WTC11 (cell line): ENCODE results near the gene SMIM13.

Source experiments
- ATF2 ChIP-seq: sonication (generic); formaldehyde crosslinking; IDR thresholded peaks from 2 replicates; pipeline ENCODE4 v1.8.1; 2022; ENCODE audit warnings: low read depth, missing genetic modification reagents, borderline replicate concordance
- CBFB ChIP-seq: sonication (generic); formaldehyde crosslinking; IDR thresholded peaks from 2 replicates; pipeline ENCODE4 v1.8.1; 2022; ENCODE audit warnings: mild to moderate bottlenecking, low read depth, missing genetic modification reagents
- CTCF ChIP-seq: fragments of 200-600 bp; IDR thresholded peaks from 2 replicates; pipeline ENCODE4 v1.8.0; 2022; ENCODE audit warnings: antibody characterized with exemption
- E2F4 ChIP-seq: sonication (generic); formaldehyde crosslinking; IDR thresholded peaks from 2 replicates; pipeline ENCODE4 v1.8.1; 2022; ENCODE audit warnings: low read depth, mild to moderate bottlenecking, moderate library complexity, missing genetic modification reagents, borderline replicate concordance
- ERG ChIP-seq: fragments of 250-450 bp; sonication (Bioruptor Pico); IDR thresholded peaks from 2 replicates; pipeline ENCODE4 v1.8.0; 2021; ENCODE audit warnings: mild to moderate bottlenecking
- FOXJ3 ChIP-seq: sonication (generic); formaldehyde crosslinking; IDR thresholded peaks from 2 replicates; pipeline ENCODE4 v1.9.0; 2021; ENCODE audit warnings: missing genetic modification reagents, mild to moderate bottlenecking, borderline replicate concordance
- IRF2 ChIP-seq: sonication (generic); formaldehyde crosslinking; IDR thresholded peaks from 2 replicates; pipeline ENCODE4 v1.8.0; 2022; ENCODE audit warnings: low read depth, missing genetic modification reagents, borderline replicate concordance
- NR2C2 ChIP-seq: sonication (generic); formaldehyde crosslinking; IDR thresholded peaks from 2 replicates; pipeline ENCODE4 v1.8.0; 2022; ENCODE audit warnings: mild to moderate bottlenecking, missing genetic modification reagents
- OVOL2 ChIP-seq: fragments of 250-450 bp; sonication (Bioruptor Pico); IDR thresholded peaks from 2 replicates; pipeline ENCODE4 v1.9.0; 2021; ENCODE audit warnings: mild to moderate bottlenecking, borderline replicate concordance
- SP1 ChIP-seq: sonication (generic); formaldehyde crosslinking; conservative IDR thresholded peaks from 2 replicates; pipeline ENCODE4 v1.8.1; 2022; ENCODE audit warnings: missing genetic modification reagents
- TEAD4 ChIP-seq: sonication (generic); formaldehyde crosslinking; IDR thresholded peaks from 2 replicates; pipeline ENCODE4 v1.8.0; 2022; ENCODE audit warnings: mild to moderate bottlenecking, missing genetic modification reagents
- USF2 ChIP-seq: sonication (generic); formaldehyde crosslinking; IDR thresholded peaks from 2 replicates; pipeline ENCODE4 v1.8.1; 2023; ENCODE audit warnings: mild to moderate bottlenecking, missing genetic modification reagents, moderate library complexity
- TF ChIP-seq, protein P1 (sequence below): sonication (generic); formaldehyde crosslinking; IDR thresholded peaks from 2 replicates; pipeline ENCODE4 v1.8.1; 2023; ENCODE audit warnings: mild to moderate bottlenecking, missing genetic modification reagents, borderline replicate concordance

- TF ChIP-seq ERG (CRISPR knock-in tag) (no peak), CTCF (no peak), CBFB (CRISPR knock-in tag) (no peak), FOXJ3 (CRISPR knock-in tag) (no peak), E2F4 (CRISPR knock-in tag) (no peak), NR2C2 (CRISPR knock-in tag) (no peak), IRF2 (no peak), OVOL2 (no peak), ATF2 (CRISPR knock-in tag) (no peak), TEAD4 (CRISPR knock-in tag) (no peak), USF2 (CRISPR knock-in tag) (no peak), SP1 (no peak)
- TF ChIP-seq, protein P1, sequence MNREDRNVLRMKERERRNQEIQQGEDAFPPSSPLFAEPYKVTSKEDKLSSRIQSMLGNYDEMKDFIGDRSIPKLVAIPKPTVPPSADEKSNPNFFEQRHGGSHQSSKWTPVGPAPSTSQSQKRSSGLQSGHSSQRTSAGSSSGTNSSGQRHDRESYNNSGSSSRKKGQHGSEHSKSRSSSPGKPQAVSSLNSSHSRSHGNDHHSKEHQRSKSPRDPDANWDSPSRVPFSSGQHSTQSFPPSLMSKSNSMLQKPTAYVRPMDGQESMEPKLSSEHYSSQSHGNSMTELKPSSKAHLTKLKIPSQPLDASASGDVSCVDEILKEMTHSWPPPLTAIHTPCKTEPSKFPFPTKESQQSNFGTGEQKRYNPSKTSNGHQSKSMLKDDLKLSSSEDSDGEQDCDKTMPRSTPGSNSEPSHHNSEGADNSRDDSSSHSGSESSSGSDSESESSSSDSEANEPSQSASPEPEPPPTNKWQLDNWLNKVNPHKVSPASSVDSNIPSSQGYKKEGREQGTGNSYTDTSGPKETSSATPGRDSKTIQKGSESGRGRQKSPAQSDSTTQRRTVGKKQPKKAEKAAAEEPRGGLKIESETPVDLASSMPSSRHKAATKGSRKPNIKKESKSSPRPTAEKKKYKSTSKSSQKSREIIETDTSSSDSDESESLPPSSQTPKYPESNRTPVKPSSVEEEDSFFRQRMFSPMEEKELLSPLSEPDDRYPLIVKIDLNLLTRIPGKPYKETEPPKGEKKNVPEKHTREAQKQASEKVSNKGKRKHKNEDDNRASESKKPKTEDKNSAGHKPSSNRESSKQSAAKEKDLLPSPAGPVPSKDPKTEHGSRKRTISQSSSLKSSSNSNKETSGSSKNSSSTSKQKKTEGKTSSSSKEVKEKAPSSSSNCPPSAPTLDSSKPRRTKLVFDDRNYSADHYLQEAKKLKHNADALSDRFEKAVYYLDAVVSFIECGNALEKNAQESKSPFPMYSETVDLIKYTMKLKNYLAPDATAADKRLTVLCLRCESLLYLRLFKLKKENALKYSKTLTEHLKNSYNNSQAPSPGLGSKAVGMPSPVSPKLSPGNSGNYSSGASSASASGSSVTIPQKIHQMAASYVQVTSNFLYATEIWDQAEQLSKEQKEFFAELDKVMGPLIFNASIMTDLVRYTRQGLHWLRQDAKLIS (CRISPR knock-in tag), result no peak
Measured at GRCh38 chr6:11062715-11063114, 30.9 kb upstream of the SMIM13 start.
